IPS-15b (cell line): ENCODE data around the gene FBXO40.

ENCODE experiments used
- H3K27me3 ChIP-seq: one replicate; pipeline ENCODE4 v1.6.1; 2013; ENCODE audit warnings: low read length; ENCODE audit not compliant: control insufficient read depth, insufficient read depth
- H3K36me3 ChIP-seq: one replicate; pipeline ENCODE4 v1.6.1; 2013; ENCODE audit warnings: low read length; ENCODE audit not compliant: control insufficient read depth, insufficient read depth
- H3K4me1 ChIP-seq: one replicate; pipeline ENCODE4 v1.6.1; 2013; ENCODE audit warnings: mild to moderate bottlenecking, low read length; ENCODE audit not compliant: control insufficient read depth, insufficient read depth
- H3K4me3 ChIP-seq: one replicate; pipeline ENCODE4 v1.5.1; 2013; ENCODE audit warnings: low read depth, low read length
- H3K9ac ChIP-seq: one replicate; pipeline ENCODE4 v1.6.1; 2013; ENCODE audit warnings: low read depth, mild to moderate bottlenecking, low read length
- H3K9me3 ChIP-seq: one replicate; pipeline ENCODE4 v1.6.1; 2013; ENCODE audit warnings: mild to moderate bottlenecking, low read length; ENCODE audit not compliant: control insufficient read depth, insufficient read depth

FBXO40 gene

DNA sequence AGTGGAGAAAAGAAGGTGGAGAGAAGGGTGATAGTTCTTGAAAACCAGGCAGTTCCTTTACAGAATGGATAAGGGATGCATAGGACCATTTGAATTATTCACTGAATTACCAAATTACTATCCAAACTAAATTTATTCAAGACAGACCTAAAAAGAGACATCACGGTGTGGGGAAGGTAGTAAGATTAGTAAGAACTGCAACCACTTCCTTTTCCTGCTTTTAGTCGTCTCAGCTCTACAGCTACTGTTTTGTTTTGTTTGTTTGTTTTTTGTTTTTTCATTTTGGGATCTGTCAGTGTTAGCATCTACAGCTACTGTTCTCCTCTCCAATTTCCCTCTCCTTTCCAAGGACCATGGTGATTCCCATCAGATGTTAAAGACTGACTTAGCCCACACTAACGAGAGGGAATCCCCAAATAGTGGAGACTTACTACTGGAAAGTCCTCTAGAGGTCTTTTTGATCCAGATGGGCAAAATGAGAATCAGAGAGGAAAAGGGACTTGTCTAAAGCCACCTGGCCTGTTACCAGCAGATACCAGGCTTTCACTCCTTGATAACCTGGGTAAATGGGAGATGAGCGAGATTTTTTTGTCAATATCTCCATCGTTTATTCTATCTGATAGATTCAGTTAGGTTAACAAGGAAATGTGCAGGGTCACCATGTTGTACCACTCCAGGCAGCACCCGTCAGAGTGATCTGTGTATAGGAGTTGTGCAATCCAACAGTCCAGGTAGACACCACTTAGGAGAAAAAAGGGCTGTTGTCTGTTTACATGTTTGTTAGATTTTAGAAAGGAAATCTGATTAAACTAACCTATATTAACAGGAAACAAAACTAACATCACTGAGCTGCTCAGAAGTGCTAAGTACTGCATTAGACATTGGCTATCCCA lies 61.6 kb downstream of the FBXO40 start:
- H3K9ac ChIP-seq = no peak overlapping the region
- H3K9me3 ChIP-seq = no peaks in the 10 kb centered on the region
- no peaks in the 10 kb centered on the region for H3K27me3 ChIP-seq
- H3K4me3 ChIP-seq = no peak overlapping the region
- no peaks in the 10 kb centered on the region for H3K4me1 ChIP-seq
- no peaks in the 10 kb centered on the region for H3K36me3 ChIP-seq

DNA sequence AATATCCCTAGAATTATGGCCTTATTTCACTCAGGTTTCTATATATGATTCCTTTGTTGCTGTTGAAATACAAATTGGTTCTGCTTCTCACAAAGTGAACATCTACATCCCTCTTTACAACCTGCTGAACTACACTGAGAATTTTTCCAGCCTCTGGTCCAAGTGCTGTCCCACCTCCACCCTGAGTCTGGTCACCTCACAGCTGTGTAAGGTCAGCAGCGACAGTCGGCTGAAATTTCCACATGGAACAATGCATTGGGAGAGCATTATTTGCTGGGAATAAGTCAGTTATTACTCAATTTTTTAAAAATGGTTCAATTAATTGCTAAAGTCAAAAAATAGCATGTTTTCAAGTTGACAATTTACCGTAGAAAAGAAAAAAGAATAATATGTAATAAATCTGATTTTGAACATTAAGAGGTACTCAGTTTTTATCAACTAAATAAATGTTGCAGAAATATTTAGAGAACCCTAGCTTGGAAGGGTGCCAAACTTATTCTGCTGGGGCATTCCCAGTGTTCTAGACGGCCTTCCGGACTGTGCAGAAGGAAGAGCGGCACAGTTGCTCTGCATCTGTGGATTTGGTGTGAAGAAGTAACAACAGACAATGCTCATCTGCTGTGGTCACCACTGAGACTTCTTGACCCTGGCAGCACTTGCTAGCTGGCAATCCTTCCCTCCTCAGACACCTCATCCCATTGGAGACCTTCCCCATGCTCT lies 65.7 kb downstream of the FBXO40 start:
- Histone ChIP-seq H3K27me3 (no peaks in the 10 kb centered on the region), H3K9ac (no peak overlapping the region), H3K4me1 (no peaks in the 10 kb centered on the region), H3K9me3 (no peaks in the 10 kb centered on the region), H3K4me3 (no peak overlapping the region), H3K36me3 (no peaks in the 10 kb centered on the region)

- no peaks in the 10 kb centered on the region for H3K4me1 ChIP-seq
- no peak overlapping the region for H3K4me3 ChIP-seq
- peaks cover under 1% of the 10 kb centered on the region for H3K36me3 ChIP-seq
- H3K9me3 ChIP-seq = no peaks in the 10 kb centered on the region
- no peak overlapping the region for H3K9ac ChIP-seq
- no peaks in the 10 kb centered on the region for H3K27me3 ChIP-seq
Observed at GRCh38 chr3:121659586-121659985, 66.4 kb downstream of the FBXO40 start.

DNA sequence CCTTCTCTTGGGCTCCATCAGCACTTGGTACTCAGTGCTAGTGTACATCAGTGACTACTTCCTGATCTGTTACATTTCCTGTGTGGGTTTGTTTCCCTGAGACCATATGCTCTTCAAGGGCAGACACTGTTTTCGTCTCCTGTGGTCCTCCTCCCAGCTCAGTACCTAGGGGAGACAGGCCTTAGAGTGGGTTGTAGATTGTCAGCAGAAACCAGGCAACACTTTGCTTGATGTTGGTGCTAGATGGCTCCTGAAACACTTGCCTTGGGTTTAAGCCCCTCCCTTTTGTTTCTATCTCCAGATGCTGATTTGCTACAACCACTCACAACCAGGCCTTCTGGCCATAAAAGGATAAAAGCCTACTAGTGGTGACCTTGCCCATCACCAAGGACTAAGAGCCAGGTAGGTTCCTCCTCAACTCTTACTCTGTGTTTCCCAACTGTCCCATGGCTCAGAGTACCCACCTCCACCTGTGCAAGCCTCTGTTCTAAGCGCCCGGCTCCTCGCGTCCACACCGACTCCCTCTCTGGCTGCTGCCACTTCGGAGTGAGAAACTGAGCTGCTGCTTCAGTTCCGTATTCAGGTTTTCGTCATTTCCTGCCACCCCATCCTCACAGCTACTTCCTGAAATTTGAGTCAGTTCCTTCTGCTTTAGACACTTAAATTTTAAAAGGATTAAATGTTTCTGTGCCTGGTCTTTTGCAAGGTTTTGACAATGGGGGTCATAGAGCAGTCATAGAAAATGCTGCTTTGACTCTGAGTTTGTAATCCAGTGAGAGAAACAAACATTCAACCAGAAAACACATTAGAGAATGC lies 67.4 kb downstream of the FBXO40 start, which contains the start of gene HCLS1:
TSS of gene HCLS1 (minus strand) at position 548 of the 816 bp plus-strand sequence. CDS start 2,556 bp downstream, outside the sequence.
- Histone ChIP-seq H3K4me3 (no peak within 1 kb of the TSS), H3K9ac (no peak within 1 kb of the TSS)

DNA sequence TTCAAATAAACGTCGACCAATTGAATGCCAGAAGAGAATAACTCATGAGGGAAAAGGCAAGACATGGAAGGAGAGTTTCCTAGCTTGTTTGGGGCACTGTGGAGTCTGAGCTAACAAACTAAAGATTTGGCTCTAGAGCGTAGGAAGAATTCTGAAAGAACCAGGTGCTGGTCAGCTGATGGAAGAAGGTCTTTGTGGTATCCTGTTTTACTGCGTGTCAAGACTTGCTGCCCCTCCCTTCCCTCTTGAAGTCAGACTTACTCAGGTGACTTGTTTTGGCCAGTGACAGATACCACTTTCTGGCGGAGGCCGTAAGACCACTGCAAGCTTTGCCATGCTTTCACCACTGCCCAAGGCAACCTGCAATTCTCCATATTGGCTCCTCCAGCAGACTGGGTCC lies 68.2 kb downstream of the FBXO40 start:
- Histone ChIP-seq H3K9me3 (no peaks in the 10 kb centered on the region), H3K27me3 (no peaks in the 10 kb centered on the region), H3K9ac (no peak overlapping the region), H3K4me1 (no peaks in the 10 kb centered on the region), H3K4me3 (no peak overlapping the region), H3K36me3 (peaks cover 12% of the 10 kb centered on the region)

More for the DNA sequence above, 67.4 kb downstream of the FBXO40 start, which contains the start of gene HCLS1:
- no peaks in the 10 kb centered on the region for H3K27me3 ChIP-seq
- H3K9me3 ChIP-seq = no peaks in the 10 kb centered on the region
- peaks cover 6% of the 10 kb centered on the region for H3K36me3 ChIP-seq
- H3K4me1 ChIP-seq = no peaks in the 10 kb centered on the region

DNA sequence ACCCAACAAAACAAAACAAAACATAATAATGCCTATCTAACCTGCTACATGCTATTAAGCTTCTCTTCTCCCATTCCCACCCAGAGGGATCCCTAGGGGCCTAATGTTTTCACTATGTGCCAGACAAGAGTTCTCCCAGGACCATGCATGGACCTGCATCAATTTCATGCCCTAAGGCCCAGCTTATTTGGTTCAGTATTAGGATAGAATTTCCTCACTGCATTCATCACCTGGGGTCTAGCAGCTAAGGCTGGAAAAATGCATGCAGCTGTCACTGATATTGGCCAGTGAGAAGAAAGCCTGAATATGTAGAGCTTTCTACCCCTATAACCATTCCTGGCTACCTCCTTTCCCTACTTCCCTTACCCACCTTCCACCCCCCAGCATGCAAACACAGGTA lies 69.6 kb downstream of the FBXO40 start:
- H3K9me3 ChIP-seq = no peaks in the 10 kb centered on the region
- no peaks in the 10 kb centered on the region for H3K27me3 ChIP-seq
- peaks cover 16% of the 10 kb centered on the region for H3K36me3 ChIP-seq
- no peaks in the 10 kb centered on the region for H3K4me1 ChIP-seq
- H3K4me3 ChIP-seq = no peak overlapping the region
- no peak overlapping the region for H3K9ac ChIP-seq

- no peak overlapping the region for H3K4me3 ChIP-seq
Observed at GRCh38 chr3:121663171-121663847, 70.1 kb downstream of the FBXO40 start.

GRCh38 chr3:121665488-121665887 lies 72.3 kb downstream of the FBXO40 start:
- peaks cover 16% of the 10 kb centered on the region for H3K36me3 ChIP-seq

More at GRCh38 chr3:121663171-121663847, 70.1 kb downstream of the FBXO40 start:
- peaks cover 16% of the 10 kb centered on the region for H3K36me3 ChIP-seq
- no peak overlapping the region for H3K9ac ChIP-seq
- no peaks in the 10 kb centered on the region for H3K9me3 ChIP-seq
- H3K27me3 ChIP-seq = no peaks in the 10 kb centered on the region
- no peaks in the 10 kb centered on the region for H3K4me1 ChIP-seq

GRCh38 chr3:121667333-121667732 lies 74.2 kb downstream of the FBXO40 start:
- H3K4me1 ChIP-seq = no peaks in the 10 kb centered on the region
- H3K9me3 ChIP-seq = no peaks in the 10 kb centered on the region
- peaks cover 22% of the 10 kb centered on the region for H3K36me3 ChIP-seq
- H3K9ac ChIP-seq = no peak overlapping the region
- no peak overlapping the region for H3K4me3 ChIP-seq
- no peaks in the 10 kb centered on the region for H3K27me3 ChIP-seq

More at GRCh38 chr3:121665488-121665887, 72.3 kb downstream of the FBXO40 start:
- no peak overlapping the region for H3K4me3 ChIP-seq
- no peaks in the 10 kb centered on the region for H3K27me3 ChIP-seq
- no peak overlapping the region for H3K9ac ChIP-seq
- no peaks in the 10 kb centered on the region for H3K9me3 ChIP-seq
- no peaks in the 10 kb centered on the region for H3K4me1 ChIP-seq

- Histone ChIP-seq H3K9me3 (no peaks in the 10 kb centered on the region), H3K4me1 (no peaks in the 10 kb centered on the region), H3K27me3 (no peaks in the 10 kb centered on the region), H3K4me3 (no peak overlapping the region), H3K36me3 (peaks cover 16% of the 10 kb centered on the region), H3K9ac (no peak overlapping the region)
Observed at GRCh38 chr3:121670676-121671075, 77.5 kb downstream of the FBXO40 start.

- Histone ChIP-seq H3K4me1 (no peaks in the 10 kb centered on the region), H3K36me3 (no peaks in the 10 kb centered on the region), H3K4me3 (no peak overlapping the region), H3K9ac (no peak overlapping the region), H3K9me3 (no peaks in the 10 kb centered on the region), H3K27me3 (no peaks in the 10 kb centered on the region)
Observed at GRCh38 chr3:121677141-121677540, 84.0 kb downstream of the FBXO40 start.
